ENCODE measurements around the gene SERPINB12.

GRCh38 chr18:63603772-63604171, 61.6 kb downstream of the SERPINB12 start:
- no peak for TF ChIP-seq ZFP36 (IDR thresholded peaks at IDR 0.05; ENCODE audit: borderline replicate concordance, low read depth, low read length, partially characterized antibody)
- no peak for TF ChIP-seq RXRA (CRISPR knock-in tag; IDR thresholded peaks at IDR 0.05)

Data from HepG2 (cell line).